Vagina (tissue), 2 donors: Measurements from ENCODE around the gene CPVL.

Experiments used
- POLR2A ChIP-seq, 2 donors: fragments of 450-650 bp; IDR thresholded peaks; one replicate each; pipeline ENCODE4 v1.6.1; 2017; ENCODE audit warnings: antibody characterized with exemption in 2 of 2, mild to moderate bottlenecking in 2 of 2, moderate library complexity in 2 of 2
- POLR2AphosphoS5 ChIP-seq, 2 donors: sonication (generic); formaldehyde crosslinking; IDR thresholded peaks; one replicate each; pipeline ENCODE4 v1.9.0; 2017; ENCODE audit warnings: antibody characterized with exemption in 2 of 2, mild to moderate bottlenecking in 2 of 2, low read depth in 1 of 2; ENCODE audit not compliant: insufficient read depth in 1 of 2
- TF ChIP-seq, protein P1 (sequence below), 3 experiments: fragments of 450-650 bp in 2 of 3; fragments of 200-600 bp in 1 of 3; sonication (generic) in 1 of 3; IDR thresholded peaks; one replicate each; pipeline ENCODE4 v1.5.1; 2017 to 2019; ENCODE audit warnings: antibody characterized with exemption in 3 of 3, mild to moderate bottlenecking in 2 of 3, moderate library complexity in 2 of 3

GRCh38 chr7:29115130-29115687 is 31.1 kb downstream of the CPVL start:
- TF ChIP-seq, protein P1, sequence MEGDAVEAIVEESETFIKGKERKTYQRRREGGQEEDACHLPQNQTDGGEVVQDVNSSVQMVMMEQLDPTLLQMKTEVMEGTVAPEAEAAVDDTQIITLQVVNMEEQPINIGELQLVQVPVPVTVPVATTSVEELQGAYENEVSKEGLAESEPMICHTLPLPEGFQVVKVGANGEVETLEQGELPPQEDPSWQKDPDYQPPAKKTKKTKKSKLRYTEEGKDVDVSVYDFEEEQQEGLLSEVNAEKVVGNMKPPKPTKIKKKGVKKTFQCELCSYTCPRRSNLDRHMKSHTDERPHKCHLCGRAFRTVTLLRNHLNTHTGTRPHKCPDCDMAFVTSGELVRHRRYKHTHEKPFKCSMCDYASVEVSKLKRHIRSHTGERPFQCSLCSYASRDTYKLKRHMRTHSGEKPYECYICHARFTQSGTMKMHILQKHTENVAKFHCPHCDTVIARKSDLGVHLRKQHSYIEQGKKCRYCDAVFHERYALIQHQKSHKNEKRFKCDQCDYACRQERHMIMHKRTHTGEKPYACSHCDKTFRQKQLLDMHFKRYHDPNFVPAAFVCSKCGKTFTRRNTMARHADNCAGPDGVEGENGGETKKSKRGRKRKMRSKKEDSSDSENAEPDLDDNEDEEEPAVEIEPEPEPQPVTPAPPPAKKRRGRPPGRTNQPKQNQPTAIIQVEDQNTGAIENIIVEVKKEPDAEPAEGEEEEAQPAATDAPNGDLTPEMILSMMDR (IDR thresholded peaks at IDR 0.05): no peak
- TF ChIP-seq POLR2AphosphoS5 (IDR thresholded peaks at IDR 0.05; ENCODE audit: insufficient read depth in 1 of 2, low read depth in 1 of 2): no peak
- no peak for TF ChIP-seq POLR2A (IDR thresholded peaks at IDR 0.05)
